Brain microvascular endothelial cell (primary cell): ENCODE measurements around the gene DHRS4.

ENCODE experiments used
- DNase-seq: peaks from one replicate; pipeline ENCODE4 v3.0.0-alpha.2; 2020
- H3K27ac ChIP-seq: fragments of 250-450 bp; sonication (Bioruptor Pico); 2 replicates; pipeline ENCODE4 v1.5.1; 2020; ENCODE audit warnings: mild to moderate bottlenecking, moderate library complexity
- H3K27me3 ChIP-seq: fragments of 250-450 bp; sonication (Bioruptor Pico); replicated peaks from 2 replicates; pipeline ENCODE4 v1.5.1; 2020; ENCODE audit warnings: mild to moderate bottlenecking
- H3K36me3 ChIP-seq: fragments of 250-450 bp; sonication (Bioruptor Pico); replicated peaks from 2 replicates; pipeline ENCODE4 v1.5.1; 2020; ENCODE audit warnings: mild to moderate bottlenecking
- H3K4me3 ChIP-seq: 2 replicates; pipeline ENCODE4 v1.5.1; 2011; ENCODE audit warnings: low read depth, mild to moderate bottlenecking, control low read depth, low read length, moderate library complexity
- in situ Hi-C: cut with HindIII; loops from 2 replicates; pipeline ENCODE4 v1.10.0; 2017; ENCODE audit warnings: low sequenced_read_pairs, low pct_ligation_motif_present
- TF ChIP-seq, protein P1 (sequence below): IDR thresholded peaks from 2 replicates; pipeline ENCODE4 v1.5.1; 2011; ENCODE audit warnings: low read depth, mild to moderate bottlenecking, moderate library complexity, low read length, control low read depth, inconsistent platforms; ENCODE audit errors: missing control alignments

Gene DHRS4

DNA sequence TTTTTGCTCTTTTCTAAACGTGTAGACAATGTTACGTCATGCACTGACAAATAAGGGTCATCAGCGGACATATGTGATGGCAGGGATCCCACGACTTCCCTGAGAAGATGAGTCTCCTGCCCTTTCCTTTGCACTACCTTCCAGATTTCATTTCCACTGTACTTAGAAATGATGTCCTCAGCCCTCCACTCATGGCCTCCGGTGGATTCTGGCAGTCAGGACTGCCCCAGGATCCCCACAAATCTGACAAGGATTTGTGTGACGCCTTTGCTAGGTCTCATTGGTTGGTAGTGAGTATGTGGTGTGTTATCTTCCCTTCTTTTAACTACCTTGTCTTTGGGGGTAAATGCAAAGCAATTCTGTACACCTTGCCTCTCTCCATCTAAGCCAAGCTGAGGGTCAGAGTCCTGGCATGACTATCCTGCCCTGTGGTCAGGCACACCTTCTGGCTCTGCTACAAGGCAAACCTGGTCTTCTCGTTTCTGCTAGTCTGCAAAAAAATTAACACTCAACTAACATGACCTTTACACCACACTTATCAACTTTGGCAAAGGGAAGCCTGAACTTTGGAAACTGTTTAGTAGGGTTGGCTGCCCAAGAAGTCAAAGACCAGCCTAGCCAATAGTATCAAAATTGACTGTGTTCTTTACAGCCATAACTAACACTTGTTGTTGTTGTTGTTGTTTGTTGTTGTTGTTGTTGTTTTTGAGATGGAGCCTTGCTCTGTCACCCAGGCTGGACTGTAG is 17.3 kb upstream of the DHRS4 start:
- Histone ChIP-seq H3K36me3 (no peaks in the 10 kb centered on the region), H3K4me3 (no peak overlapping the region), H3K27ac (no peak overlapping the region), H3K27me3 (no peaks in the 10 kb centered on the region)
- TF ChIP-seq, protein P1, sequence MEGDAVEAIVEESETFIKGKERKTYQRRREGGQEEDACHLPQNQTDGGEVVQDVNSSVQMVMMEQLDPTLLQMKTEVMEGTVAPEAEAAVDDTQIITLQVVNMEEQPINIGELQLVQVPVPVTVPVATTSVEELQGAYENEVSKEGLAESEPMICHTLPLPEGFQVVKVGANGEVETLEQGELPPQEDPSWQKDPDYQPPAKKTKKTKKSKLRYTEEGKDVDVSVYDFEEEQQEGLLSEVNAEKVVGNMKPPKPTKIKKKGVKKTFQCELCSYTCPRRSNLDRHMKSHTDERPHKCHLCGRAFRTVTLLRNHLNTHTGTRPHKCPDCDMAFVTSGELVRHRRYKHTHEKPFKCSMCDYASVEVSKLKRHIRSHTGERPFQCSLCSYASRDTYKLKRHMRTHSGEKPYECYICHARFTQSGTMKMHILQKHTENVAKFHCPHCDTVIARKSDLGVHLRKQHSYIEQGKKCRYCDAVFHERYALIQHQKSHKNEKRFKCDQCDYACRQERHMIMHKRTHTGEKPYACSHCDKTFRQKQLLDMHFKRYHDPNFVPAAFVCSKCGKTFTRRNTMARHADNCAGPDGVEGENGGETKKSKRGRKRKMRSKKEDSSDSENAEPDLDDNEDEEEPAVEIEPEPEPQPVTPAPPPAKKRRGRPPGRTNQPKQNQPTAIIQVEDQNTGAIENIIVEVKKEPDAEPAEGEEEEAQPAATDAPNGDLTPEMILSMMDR: no peak
- in situ Hi-C loops: no loop called here
- DNase-seq: no peak

DNA sequence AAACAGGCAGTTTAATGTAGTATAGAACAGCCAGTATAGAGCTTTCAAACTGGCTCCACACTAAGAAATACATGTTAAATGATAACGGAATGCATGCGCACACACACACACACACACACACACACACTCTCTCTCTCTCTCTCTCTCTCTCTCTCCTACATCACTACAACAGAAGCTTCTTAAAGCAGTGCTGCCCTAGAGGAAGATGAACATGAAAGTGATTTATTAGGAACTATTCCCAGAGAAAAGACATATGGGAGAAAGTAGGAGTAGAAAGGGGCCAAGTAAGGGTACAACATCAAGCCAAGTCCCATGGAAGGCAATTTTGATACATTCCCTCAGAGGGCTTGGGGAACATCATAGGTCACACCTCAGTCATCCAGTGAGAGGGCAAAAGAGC is 16.4 kb upstream of the DHRS4 start:
- no peaks in the 10 kb centered on the region for H3K36me3 ChIP-seq
- DNase-seq: no peak
- H3K27ac ChIP-seq: no peak overlapping the region
- no peak overlapping the region for H3K4me3 ChIP-seq
- in situ Hi-C loops: no loop called here
- no peaks in the 10 kb centered on the region for H3K27me3 ChIP-seq
- TF ChIP-seq, protein P1: no peak

DNA sequence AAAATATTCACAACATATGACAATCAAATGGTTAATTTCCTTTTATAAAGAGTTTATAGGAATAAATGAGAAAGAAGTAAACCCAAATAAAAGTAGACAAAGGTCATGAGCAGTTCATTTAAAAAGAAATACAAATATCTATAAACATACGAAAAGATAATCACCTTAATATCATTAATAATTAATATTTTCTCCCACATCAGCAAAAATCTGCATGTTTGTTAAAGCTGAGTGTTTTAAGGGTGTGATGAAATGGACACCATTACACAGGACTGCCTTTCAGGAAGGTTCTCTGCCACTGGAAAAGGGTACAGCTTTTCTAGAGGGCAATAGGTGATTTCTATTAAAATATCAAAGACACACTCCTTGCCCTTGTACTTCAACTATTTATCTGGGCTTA is 14.7 kb upstream of the DHRS4 start:
- Histone ChIP-seq H3K4me3 (no peak overlapping the region), H3K27ac (no peak overlapping the region), H3K27me3 (no peaks in the 10 kb centered on the region), H3K36me3 (no peaks in the 10 kb centered on the region)
- in situ Hi-C loops: no loop called here
- TF ChIP-seq, protein P1: no peak
- DNase-seq: no peak

DNA sequence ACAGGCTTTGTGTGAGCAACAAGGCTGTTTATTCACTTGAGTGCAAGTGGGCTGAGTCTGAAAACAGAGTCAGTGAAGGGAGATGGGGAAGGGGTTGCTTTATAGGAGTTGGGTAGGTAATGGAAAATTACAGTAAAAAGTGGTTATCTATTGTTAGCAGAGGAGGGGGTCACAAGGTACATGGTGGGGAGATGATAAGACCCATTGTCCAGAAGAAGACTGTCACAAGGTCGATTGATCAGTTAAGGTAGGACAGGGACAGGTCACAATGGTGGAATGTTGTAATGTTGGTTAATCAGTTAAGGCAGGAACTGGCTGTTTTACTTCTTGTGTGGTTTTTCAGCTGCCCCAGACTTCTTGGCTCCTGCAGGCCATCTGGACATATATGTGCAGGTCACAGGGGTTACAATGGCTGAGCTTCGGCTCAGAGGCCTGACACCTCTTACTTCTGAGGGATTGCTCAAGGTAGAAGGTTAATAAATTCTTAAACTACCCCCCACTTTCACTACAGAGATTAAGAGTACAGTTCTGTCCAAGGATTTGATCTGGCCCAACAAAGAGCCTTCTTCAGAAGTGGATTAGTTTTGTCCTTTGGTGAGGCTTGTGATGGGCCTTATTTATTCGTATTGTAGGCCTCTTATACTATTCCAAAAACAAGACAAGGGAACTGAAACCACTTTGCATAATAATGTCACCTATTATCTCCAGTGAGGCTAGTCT is 13.8 kb upstream of the DHRS4 start:
- Histone ChIP-seq H3K27ac (no peak overlapping the region), H3K4me3 (no peak overlapping the region), H3K36me3 (no peaks in the 10 kb centered on the region), H3K27me3 (no peaks in the 10 kb centered on the region)
- TF ChIP-seq, protein P1: no peak
- no peak for DNase-seq
- in situ Hi-C loops: no loop called here

DNA sequence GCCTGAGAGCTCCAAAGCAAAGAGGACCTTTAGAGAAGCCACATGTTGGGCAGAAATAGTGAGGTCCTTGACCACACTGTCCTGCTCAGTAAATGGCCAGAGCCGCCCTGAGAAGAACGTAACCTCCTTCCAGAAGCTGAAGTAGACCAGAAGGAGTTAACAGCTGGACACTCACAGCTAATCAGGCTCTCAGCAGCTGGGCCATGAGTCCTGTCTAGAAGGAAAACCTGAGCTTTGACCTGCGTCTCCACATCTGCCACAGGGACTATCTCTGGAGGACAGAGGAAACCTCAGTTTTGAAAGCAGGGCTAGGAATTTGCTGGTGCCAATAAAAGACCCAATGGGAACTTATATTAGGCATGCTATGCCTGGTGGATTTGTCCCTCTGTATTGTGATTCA is 12.3 kb upstream of the DHRS4 start:
- Histone ChIP-seq H3K27me3 (no peaks in the 10 kb centered on the region), H3K4me3 (no peak overlapping the region), H3K27ac (no peak overlapping the region), H3K36me3 (no peaks in the 10 kb centered on the region)
- DNase-seq: no peak
- TF ChIP-seq, protein P1: no peak
- in situ Hi-C loops: no loop called here
